ENCODE data around the gene IQCF2. TPM values are rescaled to one million over a fixed set of nuclear protein-coding genes. Genes with fewer than 3 reads are reported as not detected.

IQCF2 gene
- total and polyA plus RNA-seq, 2 of the 13 experiments (the other 11 are each of a cell fraction or from before 2014, with no cell fraction given), result not detected

DNA sequence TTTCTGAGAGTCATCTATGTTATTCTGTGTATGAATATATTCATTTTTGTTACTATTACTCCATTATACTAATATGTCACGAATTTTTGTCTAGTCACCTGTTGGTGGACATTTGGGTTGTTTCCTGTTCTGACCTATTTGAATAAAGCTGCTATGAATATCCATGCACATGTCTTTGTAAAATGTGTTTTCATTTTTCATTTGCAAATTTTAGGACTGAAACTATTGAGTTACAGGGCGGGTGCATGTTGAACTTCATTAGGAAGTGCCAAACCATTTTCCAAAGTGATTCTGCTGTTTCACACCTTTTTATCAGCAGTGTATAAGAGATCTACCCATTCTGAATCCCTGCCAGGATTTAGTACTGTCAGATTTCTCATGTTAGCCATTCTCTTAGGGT, 44.7 kb upstream of the IQCF2 start:
- WGBS (ENCODE audit: low lambda C conversion rate), result 1% methylated on average over 2 of the region's 2 CpGs
- no peak overlapping the region for H3K9ac ChIP-seq (ENCODE audit: insufficient read depth, low read depth, low read length)
- no peak for TF ChIP-seq ZNF598 (CRISPR knock-in tag; IDR thresholded peaks at IDR 0.05; ENCODE audit: borderline replicate concordance)
- no peak for TF ChIP-seq YEATS2 (CRISPR knock-in tag; IDR thresholded peaks at IDR 0.05; ENCODE audit: borderline replicate concordance)
- TF ChIP-seq CHD4 (IDR thresholded peaks at IDR 0.05; ENCODE audit: borderline replicate concordance, low read length), result no peak
- TF ChIP-seq, protein P1, sequence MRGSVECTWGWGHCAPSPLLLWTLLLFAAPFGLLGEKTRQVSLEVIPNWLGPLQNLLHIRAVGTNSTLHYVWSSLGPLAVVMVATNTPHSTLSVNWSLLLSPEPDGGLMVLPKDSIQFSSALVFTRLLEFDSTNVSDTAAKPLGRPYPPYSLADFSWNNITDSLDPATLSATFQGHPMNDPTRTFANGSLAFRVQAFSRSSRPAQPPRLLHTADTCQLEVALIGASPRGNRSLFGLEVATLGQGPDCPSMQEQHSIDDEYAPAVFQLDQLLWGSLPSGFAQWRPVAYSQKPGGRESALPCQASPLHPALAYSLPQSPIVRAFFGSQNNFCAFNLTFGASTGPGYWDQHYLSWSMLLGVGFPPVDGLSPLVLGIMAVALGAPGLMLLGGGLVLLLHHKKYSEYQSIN (CRISPR knock-in tag; IDR thresholded peaks at IDR 0.05; ENCODE audit: borderline replicate concordance), result no peak
- no peak for TF ChIP-seq NCOA5 (CRISPR knock-in tag; IDR thresholded peaks at IDR 0.05)
- TF ChIP-seq ZNF260 (CRISPR knock-in tag; IDR thresholded peaks at IDR 0.05; ENCODE audit: borderline replicate concordance, low read depth), result no peak
- TF ChIP-seq ZNF607 (CRISPR knock-in tag; IDR thresholded peaks at IDR 0.05; ENCODE audit: borderline replicate concordance), result no peak
- no TSS peak for BruUV-seq (replicated peaks)
- H3K4me2 ChIP-seq (ENCODE audit: low read depth, low read length), result no peak overlapping the region
- H3K79me2 ChIP-seq (ENCODE audit: insufficient read depth, low read length), result no peaks in the 10 kb centered on the region
- no peak overlapping the region for H2AFZ ChIP-seq (ENCODE audit: low read length)
- POLR2A ChIA-PET, result no interaction called here
- H3K27me3 ChIP-seq (ENCODE audit: control insufficient read depth in 1 of 2, insufficient read depth in 2 of 2, low read length in 2 of 2), result peaks cover 0 to 27% of the 10 kb centered on the region in 2 experiments; a peak in 3 of 5 replicates
- H3K4me3 ChIP-seq (replicated peaks in 1 of 3; ENCODE audit: insufficient read depth in 1 of 3, low read depth in 2 of 3, low read length in 3 of 3), result no peak overlapping the region
- in situ Hi-C loops (cut with HindIII; ENCODE audit: extremely low pct_ligation_motif_present, low pct_unique_long_range_greater_than_20kb) (no loop called here), intact Hi-C loops (cut with micrococcal nuclease; ENCODE audit: unreplicated experiment) (loop anchor here (5.0 to 10.0 kb wide), 2 partner anchors 468 to 1139 kb away; partner anchors contain the start of gene GLYCTK)
- CTCF ChIA-PET (ENCODE audit: low intra/inter-chr PET ratio, low total read pairs), result no interaction called here
- DNase-seq (ENCODE audit: low spot score), result no peak
- no peaks in the 10 kb centered on the region for H3K9me3 ChIP-seq (ENCODE audit: low read length)
- H3K36me3 ChIP-seq (replicated peaks in 1 of 2; ENCODE audit: control insufficient read depth in 1 of 2, insufficient read depth in 2 of 2, low read length in 2 of 2), result no peaks in the 10 kb centered on the region
- no peaks in the 10 kb centered on the region for H4K20me1 ChIP-seq (ENCODE audit: insufficient read depth, low read length)
- no peaks in the 10 kb centered on the region for H3K4me1 ChIP-seq (ENCODE audit: insufficient read depth, low read length)
- no peak overlapping the region for H3K27ac ChIP-seq (ENCODE audit: extremely low read length, insufficient read depth, low read length)
- FAIRE-seq, result no peak
- no peak for ATAC-seq

DNA sequence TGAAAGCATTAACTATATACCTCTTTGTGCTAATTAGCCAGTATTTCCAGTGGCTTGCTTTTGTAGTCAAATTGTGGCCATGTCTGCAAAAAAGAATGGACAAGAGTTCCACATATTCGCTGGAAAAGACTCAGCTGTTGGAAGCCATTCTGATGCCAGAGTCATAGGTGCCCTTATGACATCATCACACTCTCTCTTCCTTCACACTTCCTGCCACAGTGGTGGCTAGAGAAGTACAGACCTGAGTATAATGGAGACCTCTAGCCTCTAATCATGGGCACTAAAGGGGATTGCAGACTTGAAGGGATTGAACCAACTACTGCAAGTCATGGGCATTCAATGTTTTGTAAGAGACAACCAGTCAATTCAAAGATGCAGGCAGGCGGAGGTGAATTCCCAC, 44.0 kb upstream of the IQCF2 start:
- DNase-seq (ENCODE audit: low spot score) (no peak), ATAC-seq (no peak), FAIRE-seq (no peak)
- Histone ChIP-seq H3K4me1 (ENCODE audit: insufficient read depth, low read length) (no peaks in the 10 kb centered on the region), H3K79me2 (ENCODE audit: insufficient read depth, low read length) (no peaks in the 10 kb centered on the region), H2AFZ (ENCODE audit: low read length) (no peak overlapping the region), H3K36me3 (replicated peaks in 1 of 2; ENCODE audit: control insufficient read depth in 1 of 2, insufficient read depth in 2 of 2, low read length in 2 of 2) (no peaks in the 10 kb centered on the region), H3K4me3 (replicated peaks in 1 of 3; ENCODE audit: insufficient read depth in 1 of 3, low read depth in 2 of 3, low read length in 3 of 3) (no peak overlapping the region), H3K9ac (ENCODE audit: insufficient read depth, low read depth, low read length) (no peak overlapping the region), H4K20me1 (ENCODE audit: insufficient read depth, low read length) (no peaks in the 10 kb centered on the region), H3K27ac (ENCODE audit: extremely low read length, insufficient read depth, low read length) (no peak overlapping the region), H3K9me3 (ENCODE audit: low read length) (no peaks in the 10 kb centered on the region), H3K4me2 (ENCODE audit: low read depth, low read length) (no peak overlapping the region), H3K27me3 (ENCODE audit: control insufficient read depth in 1 of 2, insufficient read depth in 2 of 2, low read length in 2 of 2) (peaks cover 0 to 27% of the 10 kb centered on the region in 2 experiments; a peak in 3 of 5 replicates)
- BruUV-seq (replicated peaks), result no TSS peak
- in situ Hi-C loops (cut with HindIII; ENCODE audit: extremely low pct_ligation_motif_present, low pct_unique_long_range_greater_than_20kb) (no loop called here), intact Hi-C loops (cut with micrococcal nuclease; ENCODE audit: unreplicated experiment) (loop anchor here (5.0 to 10.0 kb wide), 2 partner anchors 467 to 1140 kb away; partner anchors contain the start of gene GLYCTK)
- WGBS (ENCODE audit: low lambda C conversion rate), result 45% methylated on average over 2 of the region's 2 CpGs
- ChIA-PET CTCF (ENCODE audit: low intra/inter-chr PET ratio, low total read pairs) (no interaction called here), POLR2A (no interaction called here)
- TF ChIP-seq ATF7 (IDR thresholded peaks at IDR 0.05) (peak; percentile 58; the same call in 1 of the 2 replicates), ATF7 (CRISPR knock-in tag; IDR thresholded peaks at IDR 0.05) (no peak), CBX5 (CRISPR knock-in tag; IDR thresholded peaks at IDR 0.05; ENCODE audit: borderline replicate concordance) (no peak), ZNF367 (CRISPR knock-in tag; IDR thresholded peaks at IDR 0.05; ENCODE audit: borderline replicate concordance) (no peak), RBM39 (IDR thresholded peaks at IDR 0.05; ENCODE audit: low read depth, low read length, poor library complexity, severe bottlenecking) (no peak), CREB1 (IDR thresholded peaks at IDR 0.05) (peak; percentile 64), CREB1 (CRISPR knock-in tag; IDR thresholded peaks at IDR 0.05) (no peak), ZFP90 (CRISPR knock-in tag; IDR thresholded peaks at IDR 0.05; ENCODE audit: borderline replicate concordance) (no peak), ERF (CRISPR knock-in tag; IDR thresholded peaks at IDR 0.05) (no peak)
- TF ChIP-seq, protein P2, sequence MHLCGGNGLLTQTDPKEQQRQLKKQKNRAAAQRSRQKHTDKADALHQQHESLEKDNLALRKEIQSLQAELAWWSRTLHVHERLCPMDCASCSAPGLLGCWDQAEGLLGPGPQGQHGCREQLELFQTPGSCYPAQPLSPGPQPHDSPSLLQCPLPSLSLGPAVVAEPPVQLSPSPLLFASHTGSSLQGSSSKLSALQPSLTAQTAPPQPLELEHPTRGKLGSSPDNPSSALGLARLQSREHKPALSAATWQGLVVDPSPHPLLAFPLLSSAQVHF (CRISPR knock-in tag; IDR thresholded peaks at IDR 0.05), result no peak
- TF ChIP-seq, protein P3, sequence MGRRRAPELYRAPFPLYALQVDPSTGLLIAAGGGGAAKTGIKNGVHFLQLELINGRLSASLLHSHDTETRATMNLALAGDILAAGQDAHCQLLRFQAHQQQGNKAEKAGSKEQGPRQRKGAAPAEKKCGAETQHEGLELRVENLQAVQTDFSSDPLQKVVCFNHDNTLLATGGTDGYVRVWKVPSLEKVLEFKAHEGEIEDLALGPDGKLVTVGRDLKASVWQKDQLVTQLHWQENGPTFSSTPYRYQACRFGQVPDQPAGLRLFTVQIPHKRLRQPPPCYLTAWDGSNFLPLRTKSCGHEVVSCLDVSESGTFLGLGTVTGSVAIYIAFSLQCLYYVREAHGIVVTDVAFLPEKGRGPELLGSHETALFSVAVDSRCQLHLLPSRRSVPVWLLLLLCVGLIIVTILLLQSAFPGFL (CRISPR knock-in tag; IDR thresholded peaks at IDR 0.05), result no peak

Measured in HepG2 (cell line).